GM12873 (cell line): ENCODE measurements around the gene INSYN1.

Experiments
- CTCF ChIP-seq: IDR thresholded peaks from 2 replicates; pipeline ENCODE4 v1.5.1; 2012; ENCODE audit warnings: low read depth, mild to moderate bottlenecking, moderate library complexity, low read length, control low read depth; ENCODE audit not compliant: insufficient read depth; ENCODE audit errors: missing control alignments

Gene INSYN1

GRCh38 chr15:73695773-73696640 is 57.1 kb downstream of the INSYN1 start:
- TF ChIP-seq CTCF = no peak

- no peak for TF ChIP-seq CTCF
Measured at GRCh38 chr15:73694419-73694818, 58.7 kb downstream of the INSYN1 start.

GRCh38 chr15:73691396-73691795 is 61.8 kb downstream of the INSYN1 start:
- no peak for TF ChIP-seq CTCF

- TF ChIP-seq CTCF = no peak
Measured at GRCh38 chr15:73688455-73688854, 64.7 kb downstream of the INSYN1 start.

GRCh38 chr15:73687351-73687750 is 65.8 kb downstream of the INSYN1 start:
- no peak for TF ChIP-seq CTCF

- TF ChIP-seq CTCF = no peak
Measured at GRCh38 chr15:73686781-73687256, 66.3 kb downstream of the INSYN1 start.

GRCh38 chr15:73685981-73686380 is 67.2 kb downstream of the INSYN1 start:
- TF ChIP-seq CTCF = no peak
